NCI-H1694 (cell line): ENCODE results near the gene CDH4.

Experiments
- DNase-seq: peaks from one replicate; lab custom pipeline; 2025; lab: John Stamatoyannopoulos, UW

The CDH4 gene

DNA sequence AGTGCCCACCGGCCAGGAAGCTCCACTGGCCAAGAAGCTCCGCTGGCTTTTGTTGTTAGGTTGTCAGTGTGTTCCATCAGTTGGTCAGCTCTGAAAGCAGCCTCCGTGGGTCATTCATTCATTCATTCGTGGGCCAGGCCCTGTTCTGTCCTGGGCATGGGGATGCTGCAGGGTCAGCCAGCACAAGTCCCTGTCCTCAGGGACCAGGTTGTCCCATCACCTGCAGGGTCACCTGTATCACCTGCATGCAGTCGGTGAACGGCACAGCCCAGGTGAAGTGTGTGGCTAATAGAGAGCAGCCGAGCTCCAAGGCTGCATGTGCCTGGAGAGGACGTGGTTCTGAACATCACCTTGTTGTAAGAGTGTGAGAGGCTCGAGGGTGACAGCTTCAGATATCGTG lies 403.5 kb downstream of the CDH4 start:
- no peak for DNase-seq

DNA sequence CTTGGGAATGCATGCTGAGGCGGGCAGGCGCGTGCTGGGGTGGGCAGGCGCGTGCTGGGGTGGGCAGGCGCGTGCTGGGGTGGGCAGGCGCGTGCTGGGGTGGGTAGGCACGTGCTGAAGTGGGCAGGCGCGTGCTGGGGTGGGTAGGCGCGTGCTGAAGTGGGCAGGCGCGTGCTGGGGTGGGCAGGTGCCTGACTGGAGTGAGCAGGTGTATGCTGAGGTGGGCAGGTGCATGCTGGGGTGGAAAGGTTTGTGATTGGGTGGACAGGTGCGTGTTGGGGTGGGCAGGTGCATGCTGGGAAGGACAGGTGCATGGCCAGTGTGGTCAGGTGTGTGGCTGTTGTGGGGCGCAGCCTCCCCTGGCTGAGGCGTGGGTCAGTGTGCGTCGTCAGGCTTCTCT lies 404.1 kb downstream of the CDH4 start:
- DNase-seq: no peak

DNA sequence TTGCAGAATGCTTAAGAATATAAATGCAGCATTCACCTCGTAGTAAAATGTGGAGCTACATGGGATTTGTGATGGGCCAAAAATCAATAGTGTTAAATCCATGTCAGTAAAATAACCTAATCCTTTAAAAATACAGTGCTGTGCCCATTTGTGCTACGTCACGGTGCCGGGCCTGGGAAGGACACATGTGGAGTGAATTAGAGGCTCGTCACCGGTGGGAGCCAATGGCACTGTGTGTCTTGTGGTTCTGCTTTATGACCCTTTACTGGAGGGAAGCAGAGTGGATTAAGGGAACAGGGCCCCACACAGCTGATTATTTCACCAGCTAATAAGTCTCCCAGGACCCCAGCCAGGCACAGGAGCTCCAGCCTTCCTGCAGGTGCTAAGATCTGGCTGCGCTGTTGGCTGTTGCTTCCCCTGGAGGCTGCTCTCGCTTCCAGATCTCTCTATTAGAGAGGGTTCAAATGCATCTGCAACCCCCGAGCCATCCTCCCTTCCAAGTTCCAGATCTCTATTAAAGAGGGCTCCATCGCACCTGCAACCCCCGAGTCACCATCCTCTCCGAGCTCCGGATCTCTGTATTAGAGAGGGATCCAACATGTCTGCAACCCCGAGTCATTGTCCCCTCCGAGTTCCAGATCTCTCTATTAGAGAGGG lies 405.8 kb downstream of the CDH4 start:
- DNase-seq: no peak

DNA sequence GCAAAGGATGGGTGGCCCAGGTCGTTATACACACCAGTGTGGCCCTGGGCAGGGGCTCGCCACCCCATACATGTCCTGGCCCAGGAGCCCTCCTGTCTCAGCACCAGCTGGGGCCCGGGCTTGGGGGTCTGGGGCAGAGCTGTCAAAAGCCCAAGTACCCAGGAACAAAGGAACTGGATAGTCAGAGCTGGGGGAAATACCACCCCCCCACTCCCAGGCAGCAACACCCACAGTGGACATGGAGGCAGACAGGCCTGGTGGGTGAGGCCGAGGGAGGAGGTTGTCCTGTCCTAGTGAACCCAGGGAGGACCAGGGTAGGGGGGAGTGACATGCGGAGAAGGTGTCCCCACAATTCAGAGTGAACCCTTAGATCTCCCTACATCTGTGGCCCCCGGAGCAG lies 406.5 kb downstream of the CDH4 start:
- DNase-seq: no peak

DNA sequence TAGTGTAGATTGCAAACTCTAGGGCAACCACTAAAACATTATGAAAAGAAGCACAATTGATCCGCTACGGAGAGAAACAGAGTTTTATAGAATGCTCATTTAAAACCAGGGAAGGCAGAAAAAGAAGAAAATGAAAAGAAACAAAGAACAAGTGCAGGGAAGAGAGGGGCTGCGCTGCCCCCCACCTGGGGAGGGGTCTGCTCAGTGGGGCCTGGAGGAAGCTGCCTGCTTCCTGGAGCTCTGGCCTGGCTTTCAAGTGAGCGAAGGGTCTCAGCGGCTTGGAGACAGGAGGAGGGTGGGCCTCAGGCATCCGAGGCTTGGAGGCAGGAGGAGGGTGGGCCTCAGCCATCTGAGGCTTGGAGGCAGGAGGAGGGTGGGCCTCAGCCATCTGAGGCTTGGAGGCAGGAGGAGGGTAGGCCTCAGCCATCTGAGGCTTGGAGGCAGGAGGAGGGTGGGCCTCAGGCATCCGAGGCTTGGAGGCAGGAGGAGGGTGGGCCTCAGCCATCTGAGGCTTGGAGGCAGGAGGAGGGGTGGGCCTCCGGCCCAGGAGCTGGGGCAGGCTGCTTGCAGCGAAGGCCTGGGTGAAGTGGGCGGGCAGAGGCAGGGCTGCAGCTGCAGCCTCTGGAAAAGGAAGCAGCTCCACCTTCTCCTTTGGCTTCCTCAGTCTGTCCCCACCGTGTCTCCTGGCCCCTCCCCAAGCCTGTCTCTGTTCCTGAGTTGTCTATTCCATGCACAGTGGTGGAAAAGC lies 407.4 kb downstream of the CDH4 start:
- DNase-seq: no peak

DNA sequence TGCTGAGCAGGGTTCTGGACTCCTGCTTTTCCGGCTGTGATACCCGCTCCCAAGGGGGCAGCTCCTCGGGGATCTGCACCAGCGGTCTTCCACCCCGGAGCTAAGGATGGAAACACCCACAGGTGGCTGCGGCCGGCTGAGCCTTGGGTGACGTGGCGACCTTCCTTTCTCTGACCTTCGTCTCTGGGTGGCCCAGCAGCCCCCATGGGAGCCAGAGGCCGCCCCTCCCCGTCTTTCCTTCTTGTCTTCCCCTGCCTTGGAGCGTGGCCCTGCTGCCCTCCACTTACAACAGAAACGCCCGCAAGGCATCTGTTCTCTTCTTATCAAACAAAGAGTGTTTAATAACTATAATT lies 407.9 kb downstream of the CDH4 start:
- DNase-seq: no peak

DNA sequence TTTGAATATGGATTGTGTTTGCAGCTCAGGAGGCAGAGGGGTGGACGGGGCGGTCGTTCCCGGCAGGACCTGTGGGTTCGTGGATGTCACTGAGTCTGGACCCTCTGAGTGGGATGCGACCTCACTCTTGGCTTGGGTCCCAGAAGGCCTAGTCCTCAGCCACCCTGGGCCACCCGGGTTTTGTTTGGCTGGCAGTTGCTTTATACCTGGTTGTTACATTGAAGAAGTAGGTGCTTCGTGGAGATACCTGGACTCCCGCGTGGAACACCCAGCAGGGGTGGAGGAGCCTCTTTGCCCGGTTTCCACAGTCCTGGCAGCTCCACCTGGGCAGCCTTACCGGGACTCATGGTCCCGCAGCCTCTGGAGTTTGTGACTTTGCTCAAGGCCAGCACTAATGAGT lies 408.5 kb downstream of the CDH4 start:
- no peak for DNase-seq

DNA sequence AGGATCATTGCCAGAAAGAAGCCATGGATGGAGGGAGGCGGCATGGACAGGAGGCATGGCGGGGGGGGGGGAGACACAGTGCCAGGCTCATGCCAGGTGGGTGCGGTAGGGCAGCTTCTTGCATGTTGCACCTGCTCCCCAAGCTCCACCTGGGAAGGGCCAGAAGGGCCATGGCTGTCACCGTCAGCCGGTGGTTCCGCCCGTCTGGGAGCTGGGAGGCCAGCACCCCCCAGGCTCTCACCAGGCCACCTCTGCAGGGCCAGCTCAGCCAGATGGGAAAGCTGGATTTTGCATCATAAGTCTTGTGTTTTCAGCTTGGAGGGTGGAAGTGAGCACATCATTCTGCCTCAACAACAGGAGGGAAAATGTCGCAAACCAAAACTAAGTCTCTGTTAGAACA lies 409.0 kb downstream of the CDH4 start:
- no peak for DNase-seq

DNA sequence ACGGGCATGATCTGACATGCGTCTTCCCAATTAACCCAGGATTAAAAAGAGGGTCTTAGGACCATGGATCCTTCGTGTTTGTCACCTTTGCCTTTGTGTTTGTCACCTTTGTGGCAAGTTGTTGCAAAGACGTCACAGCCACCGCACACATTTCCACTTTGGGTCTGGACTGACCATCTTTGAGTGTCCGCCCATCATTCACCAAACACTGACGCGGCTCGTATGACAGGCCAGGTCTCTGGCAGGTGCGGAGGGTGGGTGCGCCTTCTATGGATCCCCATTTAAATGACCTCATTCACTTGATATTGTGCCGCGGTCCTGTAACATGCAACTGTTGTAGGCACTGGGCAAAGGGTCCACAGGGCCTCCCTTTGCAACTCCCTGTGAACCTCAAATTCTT lies 409.5 kb downstream of the CDH4 start:
- DNase-seq: no peak

DNA sequence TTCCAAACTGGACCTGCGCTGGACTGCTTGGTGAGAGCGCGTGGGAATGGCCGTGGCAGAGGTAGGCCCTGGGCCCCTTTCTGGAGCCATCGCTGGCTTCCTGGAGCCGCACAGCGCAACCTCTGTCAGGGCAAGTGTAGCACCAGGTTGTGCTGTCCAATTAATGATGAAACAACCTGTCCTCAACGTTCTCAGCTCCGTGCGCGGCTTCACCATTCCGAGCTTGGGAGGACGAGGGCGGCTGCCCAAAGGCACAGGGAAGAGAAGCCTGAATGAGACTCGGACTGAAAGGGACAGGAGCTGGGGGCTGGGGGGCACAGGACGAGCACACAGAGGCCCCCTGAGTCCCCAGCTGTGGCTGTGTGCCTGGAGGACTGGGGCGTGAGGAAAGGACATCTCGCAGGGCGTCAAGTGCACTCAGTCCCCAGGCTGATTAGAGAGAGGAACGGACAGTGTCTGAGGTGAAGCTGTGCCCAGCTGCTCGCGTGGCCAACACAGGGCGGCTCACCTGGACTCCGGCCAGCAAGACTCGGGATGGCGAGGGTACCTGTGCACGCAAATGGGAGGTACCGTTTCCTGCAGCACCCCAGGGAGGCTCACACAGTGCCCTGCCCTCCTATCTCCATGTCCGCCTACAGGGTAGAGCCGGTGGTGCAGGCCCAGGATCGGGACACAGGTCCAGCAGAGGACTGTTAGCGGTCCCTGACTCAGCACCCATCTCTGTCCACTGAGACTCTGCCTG lies 410.3 kb downstream of the CDH4 start:
- DNase-seq: no peak

DNA sequence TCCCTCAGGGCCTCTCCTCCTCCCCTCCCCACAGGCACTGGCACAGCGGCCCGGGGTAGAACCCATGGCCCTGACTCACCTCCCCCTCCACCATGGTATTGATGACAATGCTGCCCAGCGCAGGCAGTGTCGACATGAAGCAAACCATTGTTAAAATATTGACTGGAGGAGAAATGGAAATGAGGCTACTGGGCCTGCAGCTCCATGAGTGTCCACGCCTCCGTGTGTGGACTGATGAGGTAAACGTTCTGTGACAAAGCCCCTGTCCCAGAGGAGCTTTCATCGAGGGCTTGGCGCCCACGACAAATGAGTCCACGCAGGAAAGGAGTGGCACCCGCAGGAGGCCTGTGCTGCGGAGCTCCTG lies 410.9 kb downstream of the CDH4 start:
- no peak for DNase-seq

DNA sequence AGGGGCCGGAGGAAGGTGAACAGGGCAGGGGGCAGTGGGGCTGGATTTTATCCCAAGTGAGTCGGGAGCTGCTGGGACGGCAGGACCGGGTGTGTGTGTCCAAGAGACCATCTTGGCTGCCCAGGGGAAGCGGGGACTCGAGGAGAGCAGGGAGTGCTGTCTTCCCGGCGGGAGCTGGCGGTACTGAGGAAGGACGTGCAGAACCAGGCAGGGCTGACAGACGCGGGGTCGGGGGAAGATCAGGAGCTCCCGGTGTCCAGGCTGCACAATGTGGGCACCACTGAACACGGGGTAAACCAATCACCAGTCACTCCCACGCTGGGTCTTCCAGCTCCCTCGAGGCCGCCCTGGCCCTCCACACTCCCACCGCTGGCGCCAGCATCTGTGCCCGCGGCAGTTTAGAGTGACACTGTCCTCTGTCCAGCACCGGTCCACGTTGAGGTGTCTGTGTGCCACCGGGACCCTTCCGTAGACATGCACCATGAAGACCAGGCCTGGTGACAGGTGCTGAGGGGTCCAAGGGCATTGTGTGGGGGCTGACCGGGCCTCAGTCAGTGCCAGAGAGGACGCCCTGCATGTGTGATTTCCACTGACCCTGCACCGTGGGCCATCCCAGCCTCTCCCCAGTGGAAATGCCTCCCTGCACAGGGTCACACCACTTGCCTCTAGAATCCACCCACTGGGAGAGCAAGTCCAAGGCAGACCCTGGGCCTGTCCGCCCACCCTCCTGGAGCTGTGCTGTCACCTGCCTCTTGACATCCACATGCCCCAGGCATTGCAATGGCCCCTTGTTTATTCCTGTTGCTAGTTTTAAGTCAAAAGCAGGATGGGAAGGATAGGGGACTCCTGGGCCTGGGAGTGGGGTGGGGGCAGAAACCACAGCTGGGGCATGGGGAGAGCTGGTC lies 411.7 kb downstream of the CDH4 start:
- DNase-seq: no peak

DNA sequence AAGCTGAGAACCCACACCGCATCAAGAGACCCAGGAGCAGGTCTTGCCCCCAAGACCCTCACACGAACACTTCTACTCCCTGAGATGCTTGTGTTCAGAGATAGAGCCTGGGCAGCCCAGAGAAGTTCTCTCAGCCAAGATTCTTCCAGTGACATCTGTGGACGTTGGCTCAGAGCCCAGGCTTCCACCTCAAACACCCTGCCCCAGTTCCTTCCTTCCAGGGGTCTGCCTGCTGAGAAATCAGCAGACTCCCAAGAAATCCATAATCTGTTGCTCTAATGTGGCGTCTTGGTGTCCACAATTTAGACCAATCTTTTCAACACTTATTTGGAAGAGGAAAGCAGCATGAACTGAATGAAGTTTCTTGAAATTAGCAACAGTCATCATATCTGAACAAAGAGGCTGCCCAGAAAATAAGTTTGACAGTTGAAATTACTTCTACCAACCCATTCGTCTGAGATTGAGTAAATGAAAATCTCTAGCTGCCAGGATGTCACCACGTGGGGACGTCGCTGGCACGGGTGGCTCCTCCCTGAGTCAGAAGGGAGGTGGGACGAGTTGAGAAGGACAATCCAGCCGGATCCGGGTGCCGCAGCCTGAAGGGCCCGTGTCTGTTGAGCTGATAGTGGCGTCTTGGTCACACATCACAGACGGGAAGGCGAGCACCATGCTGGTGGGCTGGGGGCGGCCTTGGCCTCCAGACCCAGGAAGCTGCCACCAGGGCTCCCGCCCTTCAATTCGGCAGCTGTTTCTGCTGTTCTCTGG lies 412.7 kb downstream of the CDH4 start:
- no peak for DNase-seq

DNA sequence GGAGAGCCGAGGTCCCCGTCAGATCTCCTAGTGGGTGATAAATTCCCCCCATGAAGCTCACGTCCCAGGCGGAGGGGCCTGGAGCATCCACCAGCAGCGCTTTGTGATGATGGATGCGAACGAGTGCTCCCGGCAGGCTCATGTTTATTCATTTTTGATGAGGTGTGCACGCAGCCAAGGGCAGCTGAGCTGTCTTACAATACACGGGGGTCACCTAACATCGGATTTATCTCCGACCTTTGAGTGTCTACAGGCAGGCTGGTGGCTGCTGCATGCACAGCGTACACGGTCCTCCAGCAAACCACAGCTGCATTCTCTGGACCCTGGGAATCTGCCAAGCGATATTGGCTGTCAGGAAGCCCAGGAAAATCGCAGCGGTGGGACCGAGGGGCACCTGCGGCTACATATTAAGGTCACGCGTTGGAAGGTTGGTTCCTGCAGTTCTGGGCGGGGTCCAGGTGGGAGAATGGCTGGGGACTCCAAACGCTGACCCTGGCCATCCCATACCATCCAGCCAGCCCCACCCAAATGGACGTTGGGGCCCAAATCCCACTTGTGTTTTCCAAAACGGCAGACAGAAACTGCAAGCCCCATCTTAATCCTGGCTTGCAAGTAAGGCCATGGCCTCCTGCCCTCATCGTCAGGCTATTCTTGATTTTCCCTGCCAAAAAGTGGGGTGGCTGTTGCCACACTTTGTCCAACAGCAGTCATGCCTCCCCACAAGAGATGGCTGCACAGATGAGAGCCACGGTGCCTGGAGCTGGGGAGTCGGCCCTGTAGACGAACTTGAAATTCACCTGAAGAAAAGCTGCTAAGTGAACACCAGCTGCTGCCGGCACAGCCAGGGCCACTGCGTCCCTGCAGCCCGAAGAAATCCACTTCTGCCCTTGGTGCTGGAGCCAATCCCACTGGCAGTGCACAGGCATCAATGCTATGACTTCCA lies 413.7 kb downstream of the CDH4 start:
- DNase-seq: no peak

DNA sequence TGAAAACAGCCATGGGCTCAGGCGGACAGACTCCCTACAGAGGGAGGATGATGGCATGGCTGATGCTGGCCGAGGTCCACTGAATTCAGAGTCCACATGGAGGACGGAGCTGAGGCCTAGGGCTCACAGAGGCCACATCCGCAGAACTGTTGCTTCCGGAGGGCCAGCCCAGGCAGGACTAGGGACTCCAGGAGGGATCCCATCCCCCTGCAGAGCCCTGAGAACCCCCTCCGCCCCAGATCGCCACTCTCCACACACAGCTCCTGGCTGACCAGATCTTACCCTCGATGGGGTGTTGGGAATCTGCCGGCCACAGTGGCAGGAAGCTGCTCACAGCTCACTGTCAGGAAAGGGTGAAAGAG lies 414.4 kb downstream of the CDH4 start:
- no peak for DNase-seq

DNA sequence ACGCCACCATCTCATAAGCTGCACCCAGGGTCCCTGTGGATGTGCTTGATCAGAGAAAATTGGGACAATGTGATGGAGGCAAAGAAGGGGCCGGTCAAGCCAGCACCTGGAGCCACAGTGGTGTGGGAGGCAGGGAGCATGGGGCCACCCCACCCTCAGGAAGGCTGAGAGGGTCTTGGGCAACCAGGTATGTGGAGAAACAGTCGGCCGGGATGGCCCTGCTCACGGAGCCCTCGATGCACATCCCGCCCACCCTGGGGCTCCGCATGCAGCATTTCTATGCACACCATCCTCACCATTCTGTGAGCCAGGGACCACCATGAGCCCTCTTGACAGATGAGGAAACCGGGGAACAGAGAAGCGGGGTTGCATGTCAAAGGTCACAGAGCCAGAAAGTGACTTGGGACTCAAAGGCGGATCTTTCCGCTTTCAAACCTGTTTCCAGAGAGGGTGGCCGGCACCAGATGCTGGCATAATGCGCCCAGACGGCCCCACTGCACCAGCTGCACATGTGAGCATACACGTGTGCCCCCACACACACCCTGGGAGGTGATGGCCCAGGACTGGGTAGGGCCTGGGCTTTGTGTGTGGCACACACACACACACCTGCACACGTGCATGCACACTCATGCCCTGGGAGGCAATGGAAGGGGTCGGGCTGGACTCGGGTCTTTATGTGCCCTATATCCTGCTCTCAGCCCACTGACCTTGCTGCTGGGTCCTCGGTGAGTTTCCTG lies 415.2 kb downstream of the CDH4 start:
- no peak for DNase-seq

DNA sequence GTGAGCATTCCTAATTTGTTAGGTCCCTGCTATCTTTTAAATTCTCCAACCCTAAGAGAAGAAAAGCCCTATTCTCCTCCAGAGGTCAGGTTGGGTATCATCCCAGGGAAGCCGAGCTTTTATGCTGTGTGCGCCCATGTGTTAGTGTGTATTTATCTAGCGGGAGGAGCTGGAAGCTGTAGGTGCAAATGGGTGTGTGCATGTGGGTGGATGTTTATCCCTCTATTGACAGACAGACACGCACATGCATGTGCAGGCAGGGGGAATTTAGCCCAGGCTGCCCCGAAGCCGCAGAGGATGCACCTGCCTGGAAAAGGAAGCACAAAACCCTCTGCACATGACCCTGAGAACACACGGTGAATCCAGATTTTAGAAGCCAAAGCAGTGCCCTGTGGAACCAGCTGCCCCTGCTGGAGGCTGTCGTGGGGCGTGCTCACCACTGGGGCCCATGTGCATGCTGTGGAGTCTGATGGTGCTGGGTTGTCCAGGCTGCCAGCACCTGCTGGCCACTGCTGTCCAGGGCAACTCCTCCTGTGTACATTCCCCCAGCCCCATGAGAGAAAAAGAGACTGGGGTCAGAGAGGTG lies 416.1 kb downstream of the CDH4 start:
- DNase-seq: no peak

DNA sequence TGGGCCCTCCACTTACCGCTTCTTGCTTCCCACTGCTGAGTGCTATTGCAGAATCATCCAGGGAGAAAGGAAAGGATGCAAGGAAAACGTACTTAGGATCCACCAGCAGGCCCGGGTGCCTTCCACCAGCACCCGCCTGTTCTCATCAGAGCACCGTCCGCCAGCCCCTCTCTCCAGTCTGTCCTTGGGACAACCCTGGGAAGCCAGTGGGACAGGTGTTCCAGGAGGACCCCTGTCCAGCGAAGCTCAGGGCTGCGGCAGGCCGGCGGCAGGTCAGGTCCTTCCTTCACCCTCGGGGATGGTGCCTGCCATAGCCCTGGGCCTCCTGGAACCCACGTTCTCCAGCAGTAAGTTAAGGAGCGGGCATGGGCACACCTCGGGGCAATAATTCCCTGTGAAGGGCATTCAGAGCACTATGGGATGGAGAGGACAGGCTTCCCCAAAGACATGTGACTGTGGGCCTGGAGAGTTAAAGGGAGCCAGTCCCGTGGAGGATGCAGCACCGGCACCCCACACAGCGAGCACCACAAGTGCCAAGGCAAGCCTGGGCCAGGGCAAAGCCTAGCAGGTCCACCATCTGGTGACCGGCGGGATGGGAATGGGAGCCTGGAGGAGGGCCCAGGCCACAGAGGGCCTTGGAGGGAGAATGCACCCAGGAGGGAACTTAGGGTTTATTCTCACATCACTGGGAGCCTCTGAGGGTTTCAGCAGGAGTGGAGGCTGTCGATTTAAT lies 416.9 kb downstream of the CDH4 start:
- DNase-seq: no peak

DNA sequence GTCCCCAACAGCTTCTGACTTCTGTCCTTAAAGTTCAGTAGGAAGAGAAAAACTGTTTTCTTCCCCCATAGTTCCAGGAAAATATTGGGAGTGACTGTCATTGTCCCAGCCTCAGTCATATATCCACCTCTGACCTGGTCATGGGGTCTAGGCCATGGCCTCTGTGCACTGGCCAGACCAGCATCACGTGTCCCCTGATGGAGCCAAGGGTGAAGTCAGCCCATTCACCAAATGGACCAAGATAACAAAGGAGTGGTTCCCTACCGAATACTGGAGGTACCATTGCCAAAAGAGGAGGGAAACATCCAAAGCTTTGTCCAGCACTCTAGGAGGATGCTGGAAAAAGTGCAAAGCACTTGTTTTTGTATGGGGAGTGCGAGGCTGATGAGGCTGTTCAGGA lies 418.2 kb downstream of the CDH4 start:
- DNase-seq: no peak
